Stimulated activated memory B cell treated with anti-CD40 and anti-IgM and Interleukin-4, amounts not matched to agents 10 μg/mL and 1 μg/mL and 100 μg/mL, for 72 hours (primary cell): ENCODE measurements around the gene RANBP17.
A peak's percentile ranks its signal among the peaks of the same experiment; 100 is the strongest.
"Not testable (repeated sequence)": the region's sequence is repeated elsewhere in the genome, so short reads cannot be mapped to it uniquely, and the experiment has no call there.

Experiments
- ATAC-seq: fragments of 150-1000 bp; cut with Tn5 transposase; 2 replicates; pipeline ENCODE4 v1.10.0; 2021
- H3K27ac Mint-ChIP-seq: one replicate; pipeline ENCODE4 v1.8.0; 2022; ENCODE audit warnings: mild to moderate bottlenecking, mixed read lengths
- H3K27me3 Mint-ChIP-seq: one replicate; pipeline ENCODE4 v1.8.0; 2022; ENCODE audit warnings: mixed read lengths
- H3K36me3 Mint-ChIP-seq: one replicate; pipeline ENCODE4 v1.8.0; 2022; ENCODE audit warnings: mixed read lengths
- H3K4me1 Mint-ChIP-seq: one replicate; pipeline ENCODE4 v1.8.0; 2022; ENCODE audit warnings: mixed read lengths
- H3K4me3 Mint-ChIP-seq: one replicate; pipeline ENCODE4 v1.8.0; 2022; ENCODE audit warnings: mild to moderate bottlenecking, moderate library complexity, mixed read lengths
- H3K9me3 Mint-ChIP-seq: one replicate; pipeline ENCODE4 v1.8.0; 2022; ENCODE audit warnings: mixed read lengths

Gene RANBP17

DNA sequence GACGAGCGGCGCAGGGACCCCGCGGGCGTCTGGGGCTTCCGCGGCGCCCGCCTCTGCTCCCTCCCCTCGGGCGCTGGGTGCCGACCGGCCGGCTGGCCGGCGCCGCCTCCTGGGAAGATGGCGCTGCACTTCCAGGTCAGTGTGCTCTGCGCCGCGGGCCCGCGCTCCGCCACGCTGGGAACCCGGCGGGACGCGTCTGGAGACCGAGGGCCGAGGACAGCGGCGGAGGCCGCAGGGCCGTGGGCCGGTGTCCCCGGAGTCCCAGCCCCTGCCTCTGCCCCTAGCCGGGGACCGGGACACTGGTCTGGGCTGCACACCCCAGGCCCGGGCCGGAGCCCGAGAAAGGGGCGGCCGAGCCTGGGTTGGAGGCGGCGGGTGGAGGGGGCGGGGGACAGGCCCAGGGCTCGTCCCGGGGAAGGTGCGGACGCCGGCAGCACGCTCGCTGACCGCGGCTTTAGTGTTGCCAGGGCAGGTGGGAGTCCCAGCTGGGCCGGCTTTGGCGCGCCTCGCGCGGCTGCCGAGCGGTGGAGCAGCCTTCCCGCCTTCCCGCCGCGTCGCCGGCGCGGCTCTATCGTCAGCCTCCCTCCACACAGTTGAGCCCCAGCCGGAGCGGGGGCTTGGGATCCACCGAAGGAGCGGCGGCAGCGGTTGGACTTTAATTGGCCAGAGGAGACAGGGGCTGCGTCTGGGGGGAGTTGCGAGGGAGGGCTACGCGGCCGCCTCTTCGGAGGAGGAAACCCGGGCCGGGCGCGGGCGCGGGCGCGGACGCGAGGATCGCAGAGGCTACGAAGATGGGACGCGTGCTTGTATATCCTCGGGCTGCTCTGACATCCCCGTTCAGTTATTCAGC, at the start of gene RANBP17:
TSS of gene RANBP17 (plus strand) at position 102 of the 850 bp plus-strand sequence.
- H3K27me3 Mint-ChIP-seq, result peaks cover 39% of the 10 kb centered on the region

GRCh38 chr5:170813231-170813630, 48.6 kb upstream of the RANBP17 start:
- Mint-ChIP-seq H3K4me3 (no peak overlapping the region), H3K27ac (no peak overlapping the region), H3K4me1 (no peaks in the 10 kb centered on the region), H3K9me3 (peaks cover 6% of the 10 kb centered on the region), H3K36me3 (no peaks in the 10 kb centered on the region), H3K27me3 (peaks cover 14% of the 10 kb centered on the region)
- ATAC-seq, result no peak

More for the DNA sequence above, at the start of gene RANBP17:
- H3K9me3 Mint-ChIP-seq, result peaks cover 24% of the 10 kb centered on the region
- no peak within 1 kb of the TSS for H3K27ac Mint-ChIP-seq
- ATAC-seq, result no peak
- no peaks in the 10 kb centered on the region for H3K4me1 Mint-ChIP-seq
- H3K36me3 Mint-ChIP-seq, result peaks cover 17% of the 10 kb centered on the region
- no peak within 1 kb of the TSS for H3K4me3 Mint-ChIP-seq

DNA sequence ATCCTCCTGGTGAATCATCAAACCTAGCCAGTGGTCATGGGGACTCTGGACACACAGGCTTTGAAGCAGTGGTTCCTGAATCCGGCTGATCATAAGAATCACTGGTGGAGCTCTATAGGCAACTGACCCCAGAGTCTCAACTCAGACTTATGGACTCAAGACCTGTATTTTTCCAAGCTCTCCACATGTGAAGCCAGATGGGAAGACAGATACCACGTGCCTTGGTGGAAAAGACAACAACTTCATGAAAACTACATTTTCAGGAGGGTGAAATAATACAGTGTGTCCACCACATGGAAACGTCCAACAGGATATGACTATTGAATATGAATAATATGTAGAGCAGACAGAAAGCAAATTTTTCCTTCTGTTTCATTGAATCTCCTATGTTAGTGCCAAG, 44.6 kb upstream of the RANBP17 start:
- H3K27ac Mint-ChIP-seq, result no peak overlapping the region
- no peaks in the 10 kb centered on the region for H3K4me1 Mint-ChIP-seq
- peaks cover 6% of the 10 kb centered on the region for H3K9me3 Mint-ChIP-seq
- no peak for ATAC-seq
- no peak overlapping the region for H3K4me3 Mint-ChIP-seq
- no peaks in the 10 kb centered on the region for H3K36me3 Mint-ChIP-seq
- no peaks in the 10 kb centered on the region for H3K27me3 Mint-ChIP-seq

DNA sequence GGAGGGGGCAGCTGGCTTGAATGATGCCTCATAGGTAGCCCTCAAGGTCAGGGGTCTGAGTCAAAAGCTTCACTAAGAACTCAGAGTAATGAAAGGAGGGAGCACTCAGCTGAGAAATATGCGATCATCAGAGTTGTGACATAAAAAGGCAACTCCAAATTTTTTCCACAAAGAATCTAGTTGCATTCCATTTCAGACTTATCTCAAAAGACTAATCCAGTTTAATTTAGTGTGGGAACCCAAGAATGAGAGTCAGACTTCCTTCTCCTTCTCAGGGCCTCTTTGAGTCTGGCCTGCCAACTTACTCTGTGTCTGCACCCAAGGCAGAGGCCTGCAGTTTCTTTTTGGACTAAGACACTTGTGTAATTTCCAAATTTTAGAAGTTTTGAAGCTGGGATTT, 43.6 kb upstream of the RANBP17 start:
- no peak overlapping the region for H3K4me3 Mint-ChIP-seq
- H3K27me3 Mint-ChIP-seq, result no peaks in the 10 kb centered on the region
- H3K9me3 Mint-ChIP-seq, result peaks cover 6% of the 10 kb centered on the region
- no peak for ATAC-seq
- no peaks in the 10 kb centered on the region for H3K4me1 Mint-ChIP-seq
- H3K27ac Mint-ChIP-seq, result no peak overlapping the region
- H3K36me3 Mint-ChIP-seq, result no peaks in the 10 kb centered on the region

GRCh38 chr5:170819824-170820223, 42.0 kb upstream of the RANBP17 start:
- no peaks in the 10 kb centered on the region for H3K36me3 Mint-ChIP-seq
- no peak overlapping the region for H3K27ac Mint-ChIP-seq
- H3K4me3 Mint-ChIP-seq, result no peak overlapping the region
- no peaks in the 10 kb centered on the region for H3K4me1 Mint-ChIP-seq
- peaks cover 6% of the 10 kb centered on the region for H3K9me3 Mint-ChIP-seq
- no peak for ATAC-seq
- no peaks in the 10 kb centered on the region for H3K27me3 Mint-ChIP-seq

- Mint-ChIP-seq H3K27me3 (no peaks in the 10 kb centered on the region), H3K9me3 (peaks cover 6% of the 10 kb centered on the region), H3K36me3 (no peaks in the 10 kb centered on the region), H3K4me3 (no peak overlapping the region), H3K4me1 (no peaks in the 10 kb centered on the region), H3K27ac (no peak overlapping the region)
- ATAC-seq, result peak; percentile 37
Measured at GRCh38 chr5:170821257-170821800, 40.5 kb upstream of the RANBP17 start.

DNA sequence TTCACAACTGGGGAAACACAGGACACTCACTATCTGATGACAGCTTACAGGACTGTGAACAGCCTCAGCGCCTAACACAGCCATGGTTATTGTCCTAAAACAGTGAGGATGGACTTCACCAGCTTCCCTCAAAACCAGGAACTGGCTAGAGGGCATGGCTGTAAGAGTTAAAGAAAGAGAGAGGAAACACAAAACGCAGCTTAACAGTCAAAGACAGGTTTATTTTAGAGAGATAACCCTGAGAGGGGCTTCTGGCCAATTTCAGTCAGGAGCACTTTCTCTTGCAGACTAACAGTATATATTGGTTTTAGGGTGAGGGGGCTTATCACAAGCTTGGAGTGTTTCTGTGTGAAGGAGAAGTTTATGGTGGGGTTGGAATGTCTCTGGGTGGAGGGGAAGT, 35.7 kb upstream of the RANBP17 start:
- H3K27ac Mint-ChIP-seq, result no peak overlapping the region
- H3K27me3 Mint-ChIP-seq, result peaks cover 9% of the 10 kb centered on the region
- no peak overlapping the region for H3K4me3 Mint-ChIP-seq
- no peaks in the 10 kb centered on the region for H3K36me3 Mint-ChIP-seq
- H3K9me3 Mint-ChIP-seq, result no peaks in the 10 kb centered on the region
- ATAC-seq, result no peak
- no peaks in the 10 kb centered on the region for H3K4me1 Mint-ChIP-seq

- Mint-ChIP-seq H3K9me3 (peaks cover 7% of the 10 kb centered on the region), H3K27me3 (peaks cover 9% of the 10 kb centered on the region), H3K4me1 (no peaks in the 10 kb centered on the region), H3K27ac (no peak overlapping the region), H3K4me3 (no peak overlapping the region), H3K36me3 (no peaks in the 10 kb centered on the region)
- ATAC-seq, result no peak
Measured at GRCh38 chr5:170832241-170832640, 29.6 kb upstream of the RANBP17 start.

DNA sequence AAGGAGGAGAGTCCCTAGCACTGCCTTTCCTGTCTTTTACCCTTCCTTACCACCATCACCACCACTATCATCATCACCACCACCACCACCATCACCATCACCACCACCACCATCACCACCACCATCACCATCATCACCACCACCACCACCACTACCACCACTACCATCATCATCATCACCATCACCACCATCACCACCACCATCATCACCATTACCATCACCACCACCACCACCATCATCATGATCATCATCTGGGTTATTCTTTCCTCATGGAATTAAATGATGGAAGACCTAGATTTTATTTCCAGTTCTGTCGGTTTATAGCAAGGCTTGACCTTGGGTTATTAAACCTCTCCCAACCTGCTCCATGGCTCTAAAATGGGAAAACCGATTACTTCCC, 27.8 kb upstream of the RANBP17 start:
- not testable (repeated sequence) for ATAC-seq, H3K4me3 Mint-ChIP-seq, H3K9me3 Mint-ChIP-seq, H3K27ac Mint-ChIP-seq, H3K4me1 Mint-ChIP-seq, H3K27me3 Mint-ChIP-seq, H3K36me3 Mint-ChIP-seq

DNA sequence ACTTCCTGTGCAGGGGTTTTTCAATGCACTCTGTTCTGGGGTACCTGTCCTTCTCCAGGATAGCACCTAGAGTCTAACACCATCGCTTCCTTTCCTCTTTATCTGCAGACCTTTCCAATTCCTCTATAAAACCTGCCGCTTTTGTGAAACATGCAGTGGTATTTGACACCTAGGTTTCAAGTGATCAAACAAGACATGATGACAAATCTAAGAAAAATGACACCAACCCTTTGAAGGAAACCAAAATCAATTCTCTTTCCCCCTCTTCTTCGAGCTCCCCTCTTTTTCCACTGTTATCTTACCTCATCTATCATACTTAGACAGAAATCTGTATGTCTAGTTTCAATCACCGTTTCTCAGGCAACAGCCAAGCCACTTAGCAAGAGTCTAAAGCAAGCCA, 25.6 kb upstream of the RANBP17 start:
- H3K4me3 Mint-ChIP-seq, result no peak overlapping the region
- no peak for ATAC-seq
- no peaks in the 10 kb centered on the region for H3K4me1 Mint-ChIP-seq
- H3K36me3 Mint-ChIP-seq, result no peaks in the 10 kb centered on the region
- H3K27ac Mint-ChIP-seq, result no peak overlapping the region
- no peaks in the 10 kb centered on the region for H3K27me3 Mint-ChIP-seq
- peaks cover 7% of the 10 kb centered on the region for H3K9me3 Mint-ChIP-seq

DNA sequence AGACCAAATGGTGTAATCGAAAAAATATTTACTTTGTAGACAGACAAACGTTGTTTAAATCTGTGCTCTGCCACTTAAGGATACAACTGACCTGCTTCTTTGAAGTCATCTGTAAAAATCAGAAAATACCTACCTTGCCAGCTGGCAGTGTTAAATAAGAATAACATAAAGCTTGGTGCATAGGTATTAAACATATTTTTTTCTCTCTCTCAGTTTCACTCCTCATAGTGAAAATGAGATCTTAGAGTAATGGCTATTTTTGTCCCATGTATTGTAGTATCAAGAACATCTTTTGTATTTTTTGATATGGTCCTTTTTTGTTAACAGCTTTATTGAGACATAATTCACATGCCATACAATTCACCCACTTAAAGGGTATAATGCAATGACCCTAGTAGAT, 17.9 kb upstream of the RANBP17 start:
- H3K27ac Mint-ChIP-seq, result no peak overlapping the region
- no peak overlapping the region for H3K4me3 Mint-ChIP-seq
- no peaks in the 10 kb centered on the region for H3K36me3 Mint-ChIP-seq

DNA sequence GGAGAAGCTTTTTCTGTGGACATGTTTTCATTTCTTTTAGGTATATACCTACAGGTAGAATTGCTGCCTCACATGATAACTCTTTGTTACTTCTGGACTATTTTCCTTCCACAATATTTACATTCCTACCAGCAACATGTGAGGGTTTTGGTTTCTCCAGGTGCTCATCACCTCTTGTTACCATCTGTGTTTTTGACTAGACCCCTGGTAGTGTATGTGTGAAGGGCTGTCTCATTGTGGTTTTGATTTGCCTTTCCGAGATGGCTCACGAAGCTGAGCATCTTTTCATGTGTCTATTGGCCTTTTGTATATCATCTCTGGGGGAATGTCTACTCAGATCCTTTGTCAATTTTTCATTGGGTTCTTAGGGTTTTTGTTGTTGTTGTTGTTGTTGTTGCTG, 17.2 kb upstream of the RANBP17 start:
- Mint-ChIP-seq H3K4me3 (no peak overlapping the region), H3K4me1 (no peaks in the 10 kb centered on the region), H3K27ac (no peak overlapping the region), H3K36me3 (no peaks in the 10 kb centered on the region), H3K9me3 (peaks cover 4% of the 10 kb centered on the region), H3K27me3 (no peaks in the 10 kb centered on the region)
- no peak for ATAC-seq

More for the DNA sequence above, 17.9 kb upstream of the RANBP17 start:
- Mint-ChIP-seq H3K4me1 (no peaks in the 10 kb centered on the region), H3K27me3 (no peaks in the 10 kb centered on the region), H3K9me3 (peaks cover 4% of the 10 kb centered on the region)
- ATAC-seq, result no peak

DNA sequence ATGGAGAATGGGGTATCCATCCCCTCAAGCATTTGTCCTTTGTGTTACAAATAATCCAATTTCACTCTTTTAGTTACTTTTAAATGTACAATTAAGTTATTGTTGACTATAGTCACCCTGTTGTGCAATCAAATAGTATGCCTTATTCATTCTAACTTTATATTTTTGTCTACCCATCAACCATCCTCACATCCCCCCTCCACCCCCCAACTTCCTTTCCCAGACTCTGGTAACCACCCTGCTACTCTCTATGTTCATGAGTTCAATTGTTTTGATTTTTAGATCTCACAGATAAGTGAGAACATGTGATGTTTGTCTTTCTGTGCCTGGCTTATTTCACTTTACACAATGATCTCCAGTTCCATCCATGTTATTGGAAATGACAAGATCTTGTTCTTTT, 15.4 kb upstream of the RANBP17 start:
- Mint-ChIP-seq H3K4me1 (no peaks in the 10 kb centered on the region), H3K27me3 (no peaks in the 10 kb centered on the region), H3K9me3 (peaks cover 4% of the 10 kb centered on the region), H3K27ac (no peak overlapping the region), H3K4me3 (no peak overlapping the region), H3K36me3 (no peaks in the 10 kb centered on the region)
- no peak for ATAC-seq

GRCh38 chr5:170846846-170847245, 15.0 kb upstream of the RANBP17 start:
- H3K4me3 Mint-ChIP-seq, result no peak overlapping the region
- ATAC-seq, result no peak
- no peaks in the 10 kb centered on the region for H3K36me3 Mint-ChIP-seq
- H3K27ac Mint-ChIP-seq, result no peak overlapping the region
- H3K27me3 Mint-ChIP-seq, result no peaks in the 10 kb centered on the region
- peaks cover 4% of the 10 kb centered on the region for H3K9me3 Mint-ChIP-seq
- H3K4me1 Mint-ChIP-seq, result no peaks in the 10 kb centered on the region

GRCh38 chr5:170848033-170848432, 13.8 kb upstream of the RANBP17 start:
- peaks cover 4% of the 10 kb centered on the region for H3K9me3 Mint-ChIP-seq
- H3K36me3 Mint-ChIP-seq, result no peaks in the 10 kb centered on the region
- H3K4me1 Mint-ChIP-seq, result no peaks in the 10 kb centered on the region
- no peak overlapping the region for H3K27ac Mint-ChIP-seq
- H3K27me3 Mint-ChIP-seq, result no peaks in the 10 kb centered on the region
- no peak overlapping the region for H3K4me3 Mint-ChIP-seq
- no peak for ATAC-seq

- Mint-ChIP-seq H3K36me3 (no peaks in the 10 kb centered on the region), H3K4me3 (no peak overlapping the region), H3K27ac (no peak overlapping the region), H3K4me1 (no peaks in the 10 kb centered on the region), H3K27me3 (no peaks in the 10 kb centered on the region), H3K9me3 (peaks cover 4% of the 10 kb centered on the region)
- ATAC-seq, result no peak
Measured at GRCh38 chr5:170849374-170849773, 12.4 kb upstream of the RANBP17 start.
